VCaP (cell line): ENCODE data around the gene CHD9NB.
A peak's percentile ranks its signal among the peaks of the same experiment; 100 is the strongest.
"Not testable (repeated sequence)": the region's sequence is repeated elsewhere in the genome, so short reads cannot be mapped to it uniquely, and the experiment has no call there.

Experiments
- H3K27ac ChIP-seq: fragments of 450-650 bp; 2 replicates; pipeline ENCODE4 v1.5.1; 2017
- TF ChIP-seq, protein P1 (sequence below): fragments of 450-650 bp; conservative IDR thresholded peaks from 2 replicates; pipeline ENCODE4 v1.5.1; 2017; ENCODE audit warnings: mild to moderate bottlenecking, moderate library complexity

CHD9NB gene

DNA sequence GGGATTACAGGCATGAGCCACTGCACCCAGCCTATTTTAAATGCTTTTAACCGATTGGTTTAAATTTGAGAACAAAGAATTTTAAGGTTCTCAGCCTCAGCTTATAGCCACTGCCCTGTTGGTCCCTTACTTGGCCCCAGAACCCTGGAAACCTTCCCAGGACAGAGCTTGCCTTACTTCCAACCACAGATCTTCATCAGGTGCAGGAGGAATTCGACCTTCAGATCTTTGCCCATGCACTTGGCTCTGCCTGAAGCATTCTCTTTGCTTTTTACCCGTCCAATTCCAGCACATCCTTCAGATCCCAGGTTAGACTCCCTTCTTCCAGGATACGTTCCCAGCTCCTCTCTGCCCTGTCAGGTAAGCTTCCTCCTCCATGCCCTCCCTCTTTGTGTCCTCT lies 29.8 kb upstream of the CHD9NB start:
- TF ChIP-seq, protein P1, sequence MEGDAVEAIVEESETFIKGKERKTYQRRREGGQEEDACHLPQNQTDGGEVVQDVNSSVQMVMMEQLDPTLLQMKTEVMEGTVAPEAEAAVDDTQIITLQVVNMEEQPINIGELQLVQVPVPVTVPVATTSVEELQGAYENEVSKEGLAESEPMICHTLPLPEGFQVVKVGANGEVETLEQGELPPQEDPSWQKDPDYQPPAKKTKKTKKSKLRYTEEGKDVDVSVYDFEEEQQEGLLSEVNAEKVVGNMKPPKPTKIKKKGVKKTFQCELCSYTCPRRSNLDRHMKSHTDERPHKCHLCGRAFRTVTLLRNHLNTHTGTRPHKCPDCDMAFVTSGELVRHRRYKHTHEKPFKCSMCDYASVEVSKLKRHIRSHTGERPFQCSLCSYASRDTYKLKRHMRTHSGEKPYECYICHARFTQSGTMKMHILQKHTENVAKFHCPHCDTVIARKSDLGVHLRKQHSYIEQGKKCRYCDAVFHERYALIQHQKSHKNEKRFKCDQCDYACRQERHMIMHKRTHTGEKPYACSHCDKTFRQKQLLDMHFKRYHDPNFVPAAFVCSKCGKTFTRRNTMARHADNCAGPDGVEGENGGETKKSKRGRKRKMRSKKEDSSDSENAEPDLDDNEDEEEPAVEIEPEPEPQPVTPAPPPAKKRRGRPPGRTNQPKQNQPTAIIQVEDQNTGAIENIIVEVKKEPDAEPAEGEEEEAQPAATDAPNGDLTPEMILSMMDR: no peak
- no peak overlapping the region for H3K27ac ChIP-seq

DNA sequence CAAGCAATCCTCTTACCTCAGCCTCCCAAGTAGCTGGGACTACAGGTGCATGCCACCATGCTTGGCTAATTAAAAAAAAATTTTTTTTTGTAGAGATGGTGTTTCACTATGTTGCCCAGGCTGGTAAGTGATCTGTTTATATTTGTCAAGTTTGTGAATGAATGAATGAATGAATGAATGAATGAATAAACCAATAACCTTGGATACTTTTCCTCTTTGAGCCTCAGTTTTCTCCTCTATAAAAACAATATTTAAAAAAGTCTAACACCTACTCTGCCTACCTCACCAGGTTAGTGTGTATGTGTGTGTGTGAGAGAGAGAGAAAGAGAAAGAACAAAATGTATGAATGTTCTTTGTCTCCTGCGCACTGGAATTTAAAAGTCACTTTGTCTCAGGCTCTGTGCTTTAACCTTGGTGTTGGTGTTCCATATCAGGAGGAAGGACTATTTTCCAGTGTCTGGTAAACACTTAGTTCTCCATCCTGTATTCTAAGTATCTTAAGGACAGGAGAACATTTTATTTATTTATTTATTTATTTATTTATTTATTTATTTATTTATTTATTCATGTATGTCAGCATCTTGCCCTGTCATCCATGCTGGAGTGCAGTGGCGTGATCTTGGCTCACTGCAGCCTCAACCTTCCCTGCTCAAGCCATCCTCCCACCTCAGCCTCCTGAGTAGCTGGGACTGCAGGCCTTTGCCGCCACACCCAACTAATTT lies 29.1 kb upstream of the CHD9NB start:
- TF ChIP-seq, protein P1: no peak
- no peak overlapping the region for H3K27ac ChIP-seq

GRCh38 chr16:53081032-53081424 lies 28.3 kb upstream of the CHD9NB start:
- H3K27ac ChIP-seq: no peak overlapping the region
- TF ChIP-seq, protein P1: no peak

GRCh38 chr16:53080345-53081031 lies 27.8 kb upstream of the CHD9NB start:
- TF ChIP-seq, protein P1: no peak
- H3K27ac ChIP-seq: 0 out of 2 replicates have a peak overlapping the region, but pooled peaks have one; percentile 18

DNA sequence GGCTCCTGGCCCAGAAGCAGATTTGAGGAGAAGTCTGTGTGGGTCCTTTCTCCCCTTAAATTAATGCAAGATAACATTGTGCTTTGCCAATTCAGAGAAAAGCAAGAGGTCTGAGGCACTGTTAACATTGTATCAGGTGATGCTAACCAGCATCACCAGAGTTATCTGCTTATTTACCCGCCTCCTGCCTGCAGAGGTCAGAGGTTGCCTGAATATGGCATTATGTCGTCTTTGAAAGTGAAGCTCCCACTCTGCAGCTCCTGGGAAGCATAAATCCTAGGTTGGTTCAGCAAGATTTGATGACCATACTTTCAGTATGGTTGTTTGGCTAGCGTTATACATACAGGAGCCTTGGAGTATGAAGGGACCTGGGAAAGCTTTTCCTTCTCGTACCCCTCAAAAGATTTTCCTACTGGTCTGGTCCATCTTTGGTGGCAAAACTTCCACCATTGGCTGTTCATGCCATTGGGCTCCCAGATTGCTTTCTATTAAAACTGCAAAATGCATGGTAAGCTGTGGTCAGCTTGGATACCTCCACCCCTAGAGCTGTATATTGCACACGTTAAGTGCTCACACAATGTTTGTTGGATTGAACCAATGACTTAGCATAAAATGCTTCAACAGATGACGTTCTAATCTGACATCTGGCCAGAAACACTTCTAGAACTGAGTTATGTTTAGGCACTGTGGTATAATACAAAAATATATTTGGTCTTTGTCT lies 26.2 kb upstream of the CHD9NB start:
- no peak overlapping the region for H3K27ac ChIP-seq
- TF ChIP-seq, protein P1: no peak

- H3K27ac ChIP-seq: no peak overlapping the region
- TF ChIP-seq, protein P1: no peak
These were observed 25.6 kb upstream of the CHD9NB start for GRCh38 chr16:53078247-53078646.

DNA sequence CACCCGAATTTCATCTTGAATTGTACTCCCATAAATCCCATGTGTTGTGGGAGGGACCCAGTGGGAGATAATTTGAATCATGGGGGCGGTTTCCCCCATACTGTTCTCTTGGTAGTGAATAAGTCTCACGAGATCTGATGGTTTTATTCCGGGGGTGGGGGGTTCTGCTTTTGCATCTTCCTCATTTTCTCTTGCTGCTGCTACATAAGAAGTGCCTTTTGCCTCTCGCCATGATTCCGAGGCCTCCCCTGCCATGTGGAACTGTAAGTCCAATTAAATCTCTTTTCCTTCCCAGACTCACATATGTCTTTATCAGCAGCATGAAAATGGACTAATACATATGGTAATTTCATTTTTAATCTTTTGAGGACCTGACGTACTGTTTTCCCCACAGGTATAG lies 22.8 kb upstream of the CHD9NB start:
- not testable (repeated sequence) for H3K27ac ChIP-seq

DNA sequence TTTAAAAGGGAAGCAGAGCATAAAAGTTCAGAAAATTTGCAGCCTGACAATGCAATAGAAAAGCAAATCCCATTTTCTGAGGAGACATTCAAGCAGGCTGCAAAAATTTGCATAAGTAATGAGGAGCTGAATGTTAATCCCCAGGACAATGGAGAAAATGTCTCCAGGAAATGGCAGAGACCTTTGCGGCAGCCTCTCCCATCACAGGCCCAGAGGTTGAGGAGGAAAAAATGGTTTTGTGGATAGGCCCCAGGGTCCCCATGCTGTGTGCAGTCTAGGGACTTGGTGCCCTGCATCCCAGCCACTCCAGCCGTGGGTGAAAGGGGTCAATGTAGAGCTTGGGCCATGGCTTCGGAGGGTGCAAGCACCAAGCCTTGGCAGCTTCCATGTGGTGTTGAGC lies 21.6 kb upstream of the CHD9NB start:
- H3K27ac ChIP-seq: not testable (repeated sequence)
